ENCODE data around the gene RTL5. TPM values are rescaled to one million over a fixed set of nuclear protein-coding genes. Genes with fewer than 3 reads are reported as not detected.

RTL5 gene
- total RNA-seq, 2 experiments from 2014 or later: 0.14 to 0.20 TPM

Other genes starting within 250 kb of the RTL5 start
- gene NHSL2, start 221.1 kb downstream of the RTL5 start, total RNA-seq: 1 to 10 TPM in 1 of 2 experiments, under 1 TPM in 1; 0.45 to 2.2 TPM
- 10 to 100 TPM in 1 of 2 experiments, 1 to 10 TPM in 1; 8.4 to 11.0 TPM for gene PIN4, start 49.8 kb upstream of the RTL5 start, total RNA-seq
- 10 to 100 TPM; 13.4 to 14.1 TPM for gene ERCC6L, start 107.1 kb upstream of the RTL5 start, total RNA-seq
- 100 to 1,000 TPM; 752 to 908 TPM for gene RPS4X, start 145.3 kb upstream of the RTL5 start, total RNA-seq
- not detected for gene CITED1, start 174.0 kb upstream of the RTL5 start, total RNA-seq